Suppressor macrophage treated with lipopolysaccharide for 1 hour (primary cell): Measurements from ENCODE around the gene POLD1.

Experiments used
- DNase-seq, 3 donors: peaks; one replicate each; pipeline ENCODE4 v3.0.0-alpha.2; 2020 to 2022

Gene POLD1

DNA sequence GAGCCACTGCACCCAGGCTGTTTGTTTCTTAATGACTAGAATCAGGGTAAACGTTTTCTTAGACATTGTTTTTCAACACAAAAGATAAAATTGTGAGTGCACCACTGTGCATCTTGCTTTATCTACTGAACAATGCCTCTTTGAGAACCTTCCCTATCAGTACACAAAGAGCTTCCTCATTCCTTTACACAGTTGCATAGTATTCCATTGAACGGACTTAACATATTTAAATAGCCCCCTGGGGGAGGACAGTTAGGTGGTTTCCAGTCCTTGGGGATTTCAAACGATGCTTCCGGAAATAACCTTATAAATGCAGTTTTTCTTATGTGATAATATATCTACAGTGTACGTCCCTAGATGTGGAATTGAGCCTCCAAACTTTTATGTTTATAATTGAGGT lies 8.6 kb downstream of the POLD1 start:
- DNase-seq = no peak

DNA sequence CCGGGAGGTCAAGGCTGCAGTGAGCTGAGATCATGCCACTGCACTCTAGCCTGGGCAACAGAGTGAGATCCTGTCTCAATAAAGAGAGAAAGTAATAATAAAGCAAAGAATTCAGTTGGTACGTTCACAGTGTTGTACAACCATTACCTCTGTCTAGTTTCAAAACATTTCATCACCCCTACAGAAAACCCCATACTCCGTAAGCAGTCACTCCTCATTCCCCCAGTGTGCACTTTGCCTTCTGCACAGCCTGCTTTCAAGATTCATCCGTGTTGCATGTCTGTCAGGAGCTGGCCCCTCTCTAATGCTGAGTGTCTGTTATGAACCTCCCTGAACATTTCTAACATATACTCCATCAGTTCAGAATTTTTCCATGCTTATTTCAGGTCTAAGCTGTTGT lies 9.4 kb downstream of the POLD1 start:
- no peak for DNase-seq

- DNase-seq = no peak
These were observed 9.9 kb downstream of the POLD1 start for GRCh38 chr19:50394017-50394416.

DNA sequence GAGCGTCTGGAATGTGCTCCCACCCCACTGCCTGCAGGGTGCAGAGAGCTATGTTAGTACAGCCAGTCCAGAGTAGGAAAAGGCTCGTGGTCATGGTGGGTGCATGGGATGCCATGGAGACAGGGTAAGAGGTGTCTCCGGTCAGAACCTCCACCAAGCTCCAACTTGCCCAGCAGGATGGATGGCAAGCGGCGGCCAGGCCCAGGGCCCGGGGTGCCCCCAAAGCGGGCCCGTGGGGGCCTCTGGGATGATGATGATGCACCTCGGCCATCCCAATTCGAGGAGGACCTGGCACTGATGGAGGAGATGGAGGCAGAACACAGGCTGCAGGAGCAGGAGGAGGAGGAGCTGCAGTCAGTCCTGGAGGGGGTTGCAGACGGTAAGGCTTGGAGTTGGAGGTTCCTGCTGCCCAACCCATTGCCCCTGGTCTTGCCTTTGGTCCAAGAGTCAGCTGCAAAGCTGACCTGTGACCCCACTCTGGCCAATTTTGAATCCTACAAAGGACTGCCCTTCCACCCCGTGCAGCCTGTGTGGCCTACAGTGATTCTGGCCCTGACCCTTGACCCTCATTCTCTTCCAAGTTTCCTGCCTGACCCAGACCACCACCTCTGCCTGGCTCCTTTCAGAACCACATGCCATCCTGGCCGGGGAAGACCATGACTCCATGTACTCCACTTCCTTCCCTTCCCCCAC lies 14.7 kb downstream of the POLD1 start:
- no peak for DNase-seq

DNA sequence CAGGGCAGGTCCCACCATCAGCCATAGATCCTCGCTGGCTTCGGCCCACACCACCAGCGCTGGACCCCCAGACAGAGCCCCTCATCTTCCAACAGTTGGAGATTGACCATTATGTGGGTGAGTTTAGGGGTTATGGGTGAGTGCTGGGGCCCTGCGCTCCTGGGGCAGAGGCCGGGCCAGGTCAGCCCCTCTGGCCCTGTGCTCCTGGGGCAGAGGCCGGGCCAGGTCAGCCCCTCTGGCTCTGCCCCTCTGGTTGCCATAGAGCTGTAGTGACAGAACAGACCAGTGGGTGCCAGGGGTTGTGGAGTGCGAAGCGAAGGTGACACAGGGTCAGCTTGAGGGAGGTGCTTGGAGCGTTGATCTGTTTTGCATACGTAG lies 15.2 kb downstream of the POLD1 start:
- no peak for DNase-seq

DNA sequence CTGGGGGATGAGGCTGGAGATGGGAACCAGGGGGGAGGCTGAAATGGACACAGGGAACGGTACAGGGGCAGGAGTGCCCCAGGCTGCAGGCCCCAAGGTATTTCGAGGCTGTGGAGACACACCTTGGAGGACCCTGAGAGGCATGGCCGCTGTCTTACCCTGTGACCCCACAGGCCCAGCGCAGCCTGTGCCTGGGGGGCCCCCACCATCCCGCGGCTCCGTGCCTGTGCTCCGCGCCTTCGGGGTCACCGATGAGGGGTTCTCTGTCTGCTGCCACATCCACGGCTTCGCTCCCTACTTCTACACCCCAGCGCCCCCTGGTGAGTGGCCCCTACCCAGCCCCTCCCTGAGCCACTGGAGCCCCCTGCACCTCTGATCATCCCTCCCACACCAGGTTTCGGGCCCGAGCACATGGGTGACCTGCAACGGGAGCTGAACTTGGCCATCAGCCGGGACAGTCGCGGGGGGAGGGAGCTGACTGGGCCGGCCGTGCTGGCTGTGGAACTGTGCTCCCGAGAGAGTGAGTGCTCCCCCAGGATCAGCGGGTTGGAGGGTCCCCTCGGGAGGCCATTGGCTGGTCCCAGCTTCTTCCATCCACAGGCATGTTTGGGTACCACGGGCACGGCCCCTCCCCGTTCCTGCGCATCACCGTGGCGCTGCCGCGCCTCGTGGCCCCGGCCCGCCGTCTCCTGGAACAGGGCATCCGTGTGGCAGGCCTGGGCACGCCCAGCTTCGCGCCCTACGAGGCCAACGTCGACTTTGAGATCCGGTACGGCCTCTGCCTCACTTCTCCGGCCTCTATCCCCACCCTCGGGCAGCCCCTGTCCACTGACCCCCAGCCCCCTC lies 17.7 kb downstream of the POLD1 start:
- DNase-seq = no peak

DNA sequence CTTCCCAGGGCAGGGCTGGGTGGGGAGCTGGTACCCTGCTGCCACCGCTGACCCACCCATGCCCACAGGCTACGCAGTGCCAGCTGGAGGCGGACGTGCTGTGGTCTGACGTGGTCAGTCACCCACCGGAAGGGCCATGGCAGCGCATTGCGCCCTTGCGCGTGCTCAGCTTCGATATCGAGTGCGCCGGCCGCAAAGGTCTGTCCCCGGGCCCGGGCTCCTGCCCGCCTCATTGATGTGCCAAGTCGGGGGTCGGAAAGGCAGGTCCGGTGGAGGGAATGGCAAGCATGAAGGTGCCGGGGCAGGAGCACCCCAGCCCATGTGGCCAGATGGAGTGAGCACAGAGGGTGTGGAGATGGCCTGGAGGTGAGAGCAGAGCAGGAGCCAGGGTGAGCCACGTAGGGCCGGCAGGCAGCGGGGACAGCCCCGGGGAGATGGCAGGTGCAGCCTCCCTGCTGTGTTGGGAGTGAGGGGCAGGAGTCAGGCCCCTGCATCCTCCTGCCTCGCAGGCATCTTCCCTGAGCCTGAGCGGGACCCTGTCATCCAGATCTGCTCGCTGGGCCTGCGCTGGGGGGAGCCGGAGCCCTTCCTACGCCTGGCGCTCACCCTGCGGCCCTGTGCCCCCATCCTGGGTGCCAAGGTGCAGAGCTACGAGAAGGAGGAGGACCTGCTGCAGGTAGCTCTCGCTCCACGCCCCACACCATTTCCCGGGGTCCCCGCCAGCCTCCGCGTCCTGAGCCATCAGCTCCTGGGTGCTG lies 18.6 kb downstream of the POLD1 start:
- no peak for DNase-seq

- no peak for DNase-seq
These were observed 22.1 kb downstream of the POLD1 start for GRCh38 chr19:50406156-50406820.

- DNase-seq = no peak
These were observed 22.7 kb downstream of the POLD1 start for GRCh38 chr19:50406829-50407228.

- no peak for DNase-seq
These were observed 25.2 kb downstream of the POLD1 start for GRCh38 chr19:50409347-50409746.

GRCh38 chr19:50410109-50410508 lies 26.0 kb downstream of the POLD1 start:
- DNase-seq = no peak

DNA sequence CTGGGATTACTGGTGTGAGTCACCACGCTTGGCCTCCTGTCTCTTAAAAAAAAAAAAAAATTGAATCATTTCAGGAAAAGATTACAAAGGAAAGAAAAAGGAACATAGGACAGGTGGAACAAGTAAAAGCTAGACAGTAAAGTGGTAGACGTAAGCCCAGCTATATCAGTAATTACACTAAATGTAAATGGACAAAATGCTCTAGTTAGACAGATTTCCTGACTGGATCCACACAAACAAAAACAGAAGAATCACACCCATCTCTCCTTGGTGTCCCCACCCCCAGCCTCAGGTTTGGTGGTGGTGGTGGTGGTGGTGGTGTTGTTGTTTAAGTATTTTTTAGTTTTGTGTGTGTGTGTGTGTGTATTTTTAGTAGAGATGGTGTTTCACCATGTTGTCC lies 28.3 kb downstream of the POLD1 start:
- no peak for DNase-seq

- no peak for DNase-seq
These were observed 28.9 kb downstream of the POLD1 start for GRCh38 chr19:50413096-50413495.

- no peak for DNase-seq
These were observed 29.4 kb downstream of the POLD1 start for GRCh38 chr19:50413531-50413930.

- DNase-seq = peak; percentile 75 to 93 (median 90)
These were observed 30.9 kb downstream of the POLD1 start for GRCh38 chr19:50414864-50415660.

DNA sequence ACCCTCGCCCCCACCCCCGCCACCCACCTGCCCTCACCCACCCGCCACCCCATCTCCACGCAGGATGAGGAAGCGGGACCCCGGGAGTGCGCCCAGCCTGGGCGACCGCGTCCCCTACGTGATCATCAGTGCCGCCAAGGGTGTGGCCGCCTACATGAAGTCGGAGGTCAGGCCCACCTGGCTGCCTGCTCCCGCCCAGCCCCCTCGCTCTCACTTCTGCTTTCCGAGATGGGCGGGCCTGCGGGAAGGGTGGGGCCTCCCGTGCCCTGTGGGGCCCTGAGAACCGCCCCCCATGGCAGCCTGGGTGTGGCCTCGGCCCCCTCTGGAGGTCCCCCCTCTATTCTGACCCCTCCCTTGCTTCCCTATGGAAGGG lies 31.5 kb downstream of the POLD1 start:
- DNase-seq = peak; percentile 28 to 67 (median 50)

GRCh38 chr19:50416034-50416977 lies 32.2 kb downstream of the POLD1 start:
- no peak for DNase-seq

- DNase-seq = no peak
These were observed 33.2 kb downstream of the POLD1 start for GRCh38 chr19:50417111-50418081.

DNA sequence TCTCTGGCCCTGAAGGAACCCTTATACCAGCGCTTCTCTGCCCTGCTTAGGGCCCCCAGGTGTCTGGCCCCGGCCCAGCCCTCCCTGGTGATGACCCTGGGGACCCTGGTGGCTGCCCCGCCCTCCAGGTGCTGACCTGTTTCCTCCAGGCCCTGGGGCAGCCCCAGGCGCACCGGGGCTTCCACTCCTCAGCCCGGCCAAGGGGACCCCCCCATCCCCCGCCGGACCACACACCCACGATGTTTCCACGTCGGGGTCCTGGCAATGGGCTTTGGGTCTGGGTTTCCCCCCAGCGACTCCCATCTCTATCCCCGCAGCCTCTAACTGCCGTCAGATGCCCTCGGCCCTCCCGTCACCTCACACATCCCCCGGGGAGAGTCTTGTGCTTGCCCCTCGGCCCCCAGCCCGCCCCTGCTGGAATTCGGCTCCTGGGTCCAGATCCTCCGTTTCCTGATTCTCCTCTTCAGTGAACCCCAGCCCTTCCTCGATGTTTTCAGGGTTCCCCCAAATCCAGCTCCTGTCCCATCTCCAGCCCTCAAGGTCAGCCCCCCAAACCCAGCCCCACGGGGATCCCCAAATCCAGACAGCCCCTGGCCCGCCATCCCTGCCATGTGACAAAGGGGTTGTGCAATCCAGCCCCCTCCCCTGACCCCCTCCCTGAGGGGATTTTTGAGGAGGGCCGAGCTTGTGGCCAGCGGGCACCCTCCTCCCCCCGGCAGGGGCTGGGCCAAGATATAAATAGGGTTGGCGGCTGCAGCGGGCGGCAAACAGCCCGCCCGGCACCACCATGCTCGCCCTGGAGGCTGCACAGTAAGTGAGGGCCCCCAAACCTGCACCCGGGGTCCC lies 34.3 kb downstream of the POLD1 start, which contains the start of gene SPIB:
TSS of gene SPIB (plus strand) at position 763 of the 846 bp plus-strand sequence. CDS start at position 788, 25 bp downstream.
- no peak for DNase-seq
